GM23338 (cell line): ENCODE measurements around the gene IL36B. TPM values are rescaled to one million over a fixed set of nuclear protein-coding genes. Genes with fewer than 3 reads are reported as not detected.

Experiments used
- EZH2phosphoT487 ChIP-seq: fragments of 200-600 bp; sonication (generic); IDR thresholded peaks from one replicate; pipeline ENCODE4 v1.8.1; 2018; ENCODE audit warnings: antibody characterized with exemption; ENCODE audit not compliant: unreplicated experiment
- NANOG ChIP-seq: IDR thresholded peaks from 2 replicates; pipeline ENCODE4 v1.6.1; 2016; ENCODE audit warnings: antibody characterized with exemption, borderline replicate concordance
- polyA plus RNA-seq: library from polyadenylated mRNA; unstranded; fragments of >200 nt; fragmentation: Nextera tagmentation; extraction: Ambion mirVana; gene quantifications from 2 replicates; pipeline ENCODE4 v1.2.1, GENCODE V29; 2016
- small RNA-seq: library from RNA; depleted of rRNA; stranded (forward); fragments of <200 nt; gene quantifications from one replicate; pipeline ENCODE3, GENCODE V24; 2014; ENCODE audit warnings: low replicate concordance
- total RNA-seq: library from RNA; depleted of rRNA; stranded (reverse); fragments of >200 nt; shearing (Covaris generic); gene quantifications from 2 replicates; pipeline ENCODE4 v1.2.3, GENCODE V29; 2014; rRNA removed

Gene IL36B
- total and polyA plus RNA-seq, 2 experiments from 2014 or later, result not detected

GRCh38 chr2:112977559-112978056 lies 75.1 kb downstream of the IL36B start, which contains the start of gene IL36G (continued):
- TF ChIP-seq EZH2phosphoT487 (no peak), NANOG (no peak)

Small RNA genes within 50 kb of the gene (small RNA-seq; reads per million reads assigned to genes)
- gene HMGN2P23, result not detected
- 0.12 reads per million for gene RNU6-1180P

Other genes with a start within 250 kb of the IL36B start
- gene IL1B, start 216.1 kb downstream of the IL36B start, total RNA-seq, result not detected in 2 replicates
- gene IL1B, start 216.1 kb downstream of the IL36B start, polyA plus RNA-seq, result 0.14 TPM in 1 of 2 replicates, not detected in the other
- not detected in 2 replicates for gene IL37, start 141.7 kb downstream of the IL36B start, total RNA-seq
- not detected in 2 replicates for gene IL37, start 141.7 kb downstream of the IL36B start, polyA plus RNA-seq
- 0.70 TPM in 1 of 2 replicates, not detected in the other for gene IL36G, start 74.9 kb downstream of the IL36B start, total RNA-seq
- gene IL36G, start 74.9 kb downstream of the IL36B start, polyA plus RNA-seq, result not detected in 2 replicates
- gene IL36A, start 47.4 kb downstream of the IL36B start, total RNA-seq, result not detected in 2 replicates
- gene IL36A, start 47.4 kb downstream of the IL36B start, polyA plus RNA-seq, result not detected in 2 replicates
- gene IL36RN, start 6.3 kb upstream of the IL36B start, total RNA-seq, result not detected in 2 replicates
- not detected in 2 replicates for gene IL36RN, start 6.3 kb upstream of the IL36B start, polyA plus RNA-seq
- gene IL1F10, start 15.1 kb upstream of the IL36B start, total RNA-seq, result not detected in 2 replicates
- not detected in 2 replicates for gene IL1F10, start 15.1 kb upstream of the IL36B start, polyA plus RNA-seq
- gene IL1RN, start 74.7 kb upstream of the IL36B start, total RNA-seq, result not detected in 2 replicates
- gene IL1RN, start 74.7 kb upstream of the IL36B start, polyA plus RNA-seq, result not detected in 2 replicates
- gene PSD4, start 121.1 kb upstream of the IL36B start, total RNA-seq, result 0.66 and 1.1 TPM in 2 replicates
- 0.06 and 0.19 TPM in 2 replicates for gene PSD4, start 121.1 kb upstream of the IL36B start, polyA plus RNA-seq
- 0.16 and 0.21 TPM in 2 replicates for gene PAX8, start 226.1 kb upstream of the IL36B start, total RNA-seq
- gene PAX8, start 226.1 kb upstream of the IL36B start, polyA plus RNA-seq, result 0.32 and 0.43 TPM in 2 replicates